HL-60/S4 treated with retinoic acid at 250 ng/mL for 4 days and 3 days (cell line): Measurements from ENCODE around the gene TERT.

Experiments used
- in situ Hi-C: fragments of 300-500 bp; cut with MboI; formaldehyde crosslinking; loops from 2 replicates; pipeline ENCODE4 v1.7.0; 2022; ENCODE audit warnings: low sequenced_read_pairs

Gene TERT

DNA sequence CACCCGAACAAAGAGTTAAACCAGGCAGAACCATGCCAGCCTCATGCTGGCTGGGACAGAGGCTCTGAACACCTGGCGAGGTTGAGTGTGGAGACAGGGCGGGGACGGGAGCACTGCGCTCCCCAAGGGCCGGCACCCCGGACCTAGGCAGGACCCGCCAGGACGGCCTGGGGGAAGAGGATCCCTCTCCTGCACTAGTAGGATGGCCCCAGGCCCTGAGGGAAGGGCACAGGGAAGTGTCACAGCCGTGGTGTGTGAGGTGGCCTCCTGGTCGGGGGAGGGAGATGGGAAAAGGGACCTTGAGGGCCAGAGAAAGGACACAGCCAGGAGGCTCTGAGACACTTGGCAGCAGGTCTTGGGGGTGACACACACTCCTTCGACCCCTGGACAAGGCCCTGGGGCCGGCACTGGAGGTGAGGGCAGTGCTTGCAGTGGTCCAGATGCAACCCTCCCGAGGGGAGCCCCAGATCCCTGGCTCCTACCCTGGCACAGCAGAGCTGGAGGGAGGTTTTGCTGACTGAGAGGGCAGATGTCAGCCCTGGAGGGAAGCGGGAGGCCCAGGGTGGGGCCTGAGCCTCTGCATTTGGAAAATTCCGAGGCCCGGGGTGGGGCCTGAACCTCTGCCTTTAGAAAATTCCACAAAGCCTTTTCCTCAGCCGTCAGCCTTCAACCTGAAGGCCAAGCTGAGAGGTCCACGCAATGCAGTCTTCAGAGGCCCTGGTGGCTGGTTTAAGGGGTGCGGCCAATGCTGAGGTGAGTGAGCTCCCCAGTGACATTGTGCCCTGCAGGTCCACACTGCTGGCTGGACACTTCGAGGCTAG is 24.8 kb upstream of the TERT start:
- in situ Hi-C loops: no loop called here

DNA sequence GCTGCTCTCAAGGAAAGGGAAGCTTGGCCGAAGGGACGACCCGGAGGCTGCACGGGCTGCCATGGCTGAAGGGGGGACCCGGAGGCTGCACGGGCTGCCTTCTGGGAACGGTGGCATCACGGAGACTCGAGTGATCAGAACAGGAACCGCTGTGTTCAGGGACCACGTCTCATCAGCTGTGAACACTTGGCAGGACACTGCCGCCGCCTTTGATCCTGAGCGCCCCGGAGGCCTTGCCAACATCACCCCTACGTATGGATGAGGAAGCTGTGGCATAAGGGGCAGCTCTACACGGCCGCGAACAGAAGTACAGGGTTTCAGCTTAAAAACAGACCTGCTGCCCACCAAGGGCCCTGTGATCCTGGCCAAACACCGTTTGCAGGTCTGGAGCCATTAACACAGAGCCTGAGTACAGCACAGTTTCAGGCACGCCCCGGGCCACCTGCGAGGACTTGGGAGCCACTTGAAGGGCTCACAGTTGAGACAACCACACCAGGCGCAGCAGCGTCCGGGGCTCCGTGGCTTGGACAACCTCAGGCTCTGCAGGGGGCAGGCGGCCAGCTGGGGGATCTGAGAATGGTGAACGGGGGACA is 23.9 kb upstream of the TERT start:
- in situ Hi-C loops: no loop called here

DNA sequence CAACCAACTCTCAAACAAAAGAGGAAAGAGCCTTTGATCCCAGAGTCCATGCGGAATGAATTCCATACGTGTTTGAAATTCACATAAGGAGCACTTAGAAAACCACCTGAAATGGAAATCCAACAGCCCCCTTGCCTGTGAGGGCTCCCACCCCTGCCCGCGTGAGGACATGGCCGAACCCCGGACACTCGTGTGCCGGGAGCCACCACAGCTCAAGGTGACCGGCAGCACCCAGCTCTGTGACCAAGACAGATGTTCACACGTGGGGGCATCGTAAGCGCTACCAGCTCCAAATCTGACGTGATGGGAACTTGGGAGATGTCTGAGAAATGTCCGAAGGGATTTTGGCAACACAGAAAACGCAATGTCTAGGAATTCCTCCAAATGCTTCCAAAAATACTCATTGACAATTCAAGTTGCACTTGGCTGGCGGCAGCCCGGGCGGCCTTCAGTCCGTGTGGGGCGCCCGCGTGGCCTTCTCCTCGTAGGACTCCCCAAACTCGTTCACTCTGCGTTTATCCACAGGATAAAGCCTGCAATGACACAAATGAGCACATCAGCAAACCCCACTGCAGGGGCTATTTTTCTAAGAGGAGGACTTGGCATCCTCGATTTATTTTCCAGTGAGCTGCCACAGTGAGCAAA is 23.2 kb upstream of the TERT start:
- in situ Hi-C loops: no loop called here

GRCh38 chr5:1316588-1317340 is 21.9 kb upstream of the TERT start:
- in situ Hi-C loops: no loop called here

- in situ Hi-C loops: no loop called here
Observed at GRCh38 chr5:1315709-1316587, 21.1 kb upstream of the TERT start.

DNA sequence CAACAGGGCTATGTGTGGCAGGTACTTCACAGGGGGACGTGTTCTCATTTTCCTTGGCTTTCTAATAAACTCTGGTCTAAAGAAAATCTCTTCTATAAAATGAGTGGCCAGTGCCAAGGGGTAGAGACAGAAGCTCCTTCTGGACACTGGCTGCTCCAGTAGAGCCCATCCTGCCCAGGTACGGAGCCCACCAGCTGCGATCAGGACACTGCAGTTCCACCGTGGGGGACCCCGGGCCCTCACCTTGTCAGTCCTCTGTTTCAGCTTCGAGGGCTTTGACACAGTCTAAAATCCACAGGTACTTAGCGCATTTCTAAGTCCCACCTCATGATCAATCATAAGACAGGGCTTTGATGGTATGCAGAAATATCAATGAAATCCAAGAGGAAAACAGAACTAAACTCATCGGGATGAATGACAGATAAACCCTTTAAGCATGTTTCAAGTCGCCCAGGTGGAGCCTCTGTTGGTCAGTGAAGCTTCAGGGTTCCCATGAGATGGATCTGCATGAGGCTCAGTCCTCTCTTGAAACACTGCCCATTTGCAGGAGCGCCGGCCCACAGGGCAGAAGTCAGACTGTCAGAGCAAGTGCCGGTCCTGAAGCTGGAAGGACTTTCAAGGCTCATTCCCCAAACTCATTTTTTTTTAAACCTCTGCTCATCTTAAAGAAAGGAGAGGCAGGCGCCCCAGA is 20.3 kb upstream of the TERT start:
- in situ Hi-C loops: no loop called here

- in situ Hi-C loops: no loop called here
Observed at GRCh38 chr5:1314564-1314982, 19.7 kb upstream of the TERT start.

- in situ Hi-C loops: no loop called here
Observed at GRCh38 chr5:1312993-1313833, 18.3 kb upstream of the TERT start.

- in situ Hi-C loops: no loop called here
Observed at GRCh38 chr5:1312206-1312605, 17.3 kb upstream of the TERT start.

DNA sequence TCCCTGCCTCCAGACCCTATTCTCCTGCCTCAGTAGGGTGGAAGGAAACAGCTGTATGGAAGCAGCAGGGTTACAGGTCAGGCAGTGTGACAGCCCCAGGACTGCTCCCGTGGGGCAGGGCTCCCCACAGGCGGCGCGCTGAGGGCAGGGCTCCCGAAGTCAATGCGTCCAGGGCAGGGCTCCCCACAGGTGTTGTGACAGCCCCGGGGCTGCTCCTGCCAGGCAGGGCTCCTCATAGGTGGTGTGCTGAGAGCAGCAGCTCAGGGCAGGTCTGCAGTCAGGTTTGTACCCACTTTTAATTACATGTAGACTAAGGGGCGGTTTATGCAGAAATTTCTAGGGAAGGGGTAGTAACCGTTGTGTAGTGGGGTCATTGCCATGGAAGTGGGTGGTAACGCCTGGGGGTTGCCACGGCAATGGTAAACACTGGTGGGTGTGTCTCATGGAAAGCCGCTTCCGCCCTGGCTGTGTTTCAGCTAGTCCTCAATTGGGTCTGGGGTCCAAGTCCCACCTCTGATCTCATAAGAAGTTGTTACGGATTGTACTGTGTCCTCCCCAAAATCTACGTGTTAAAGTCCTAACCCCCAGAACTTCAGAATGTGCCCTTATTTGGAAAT is 16.7 kb upstream of the TERT start:
- in situ Hi-C loops: no loop called here

- in situ Hi-C loops: no loop called here
Observed at GRCh38 chr5:1310118-1310517, 15.2 kb upstream of the TERT start.

DNA sequence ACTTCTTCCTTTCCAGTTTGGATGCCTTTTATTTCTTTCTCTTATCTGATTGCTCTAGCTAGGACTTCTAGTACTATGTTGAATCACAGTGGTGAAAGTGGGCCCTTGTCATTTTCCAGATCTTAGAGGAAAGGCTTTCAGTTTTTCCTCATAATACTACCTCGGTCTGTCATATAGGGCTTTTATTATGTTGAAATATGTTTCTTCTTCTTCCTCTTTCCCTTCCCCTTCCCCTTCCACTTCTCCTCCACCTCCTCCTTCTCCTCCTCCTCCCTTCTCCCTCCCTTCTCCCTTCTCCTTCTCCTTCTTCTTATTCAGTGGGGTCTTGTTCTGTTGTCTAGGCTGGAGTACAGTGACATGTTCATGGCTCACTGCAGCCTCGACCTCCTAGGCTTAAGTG is 9.2 kb upstream of the TERT start:
- in situ Hi-C loops: no loop called here

DNA sequence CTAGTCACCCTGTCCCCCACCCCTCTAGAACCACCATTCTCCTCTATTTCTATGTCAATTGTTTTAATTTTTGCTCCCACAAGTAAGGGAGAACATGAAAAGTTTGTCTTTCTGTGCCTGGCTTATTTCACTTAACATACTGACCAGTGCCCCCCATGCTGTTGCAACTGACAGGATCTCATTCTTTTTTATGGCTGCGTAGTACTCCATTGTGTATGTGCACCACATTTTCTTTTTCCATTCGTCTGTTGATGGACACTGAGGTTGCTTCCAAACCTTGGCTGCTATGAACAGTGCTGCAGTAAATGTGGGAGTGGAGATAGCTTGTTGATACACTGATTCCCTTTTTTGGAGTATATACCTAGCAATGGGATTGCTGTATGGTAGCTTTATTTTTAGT is 7.4 kb upstream of the TERT start:
- in situ Hi-C loops: no loop called here

- in situ Hi-C loops: no loop called here
Observed at GRCh38 chr5:1300581-1301083, 5.8 kb upstream of the TERT start.

DNA sequence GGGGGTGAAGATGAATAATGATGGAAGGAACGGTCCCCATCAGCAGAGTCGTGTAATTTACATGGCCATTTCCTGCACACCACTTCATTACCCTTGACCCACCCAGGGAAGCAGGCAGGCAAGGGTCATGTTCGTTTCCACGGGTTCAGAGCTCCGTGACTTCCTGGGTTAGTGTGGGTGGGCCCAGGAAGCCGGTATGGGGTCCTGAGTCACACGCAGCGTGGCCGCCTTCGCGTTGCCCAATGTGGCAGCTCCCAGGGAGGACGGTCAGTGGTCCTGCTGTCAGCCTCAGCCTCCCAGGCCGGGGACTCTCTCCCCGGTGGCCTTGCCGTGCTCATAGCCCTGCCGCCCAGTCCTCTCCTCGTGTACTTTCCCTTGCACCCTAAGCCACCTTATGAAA is 5.1 kb upstream of the TERT start:
- in situ Hi-C loops: no loop called here

DNA sequence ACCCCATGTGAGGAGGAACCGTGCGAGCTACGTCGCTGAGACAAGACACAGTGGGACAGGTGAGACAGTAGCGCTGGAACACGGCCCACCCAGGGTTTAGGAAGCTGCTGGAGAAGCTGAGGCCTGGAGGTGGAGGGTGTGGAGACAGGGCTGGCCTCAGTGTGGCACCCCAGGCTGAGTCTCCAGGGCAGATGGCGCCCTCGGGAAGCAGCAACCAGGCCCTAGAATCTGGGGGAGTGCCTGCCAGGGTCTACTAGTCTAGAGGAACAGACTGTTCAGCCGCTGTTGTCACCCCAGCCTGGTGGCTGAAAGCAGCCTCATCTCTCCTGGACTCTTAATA is 4.6 kb upstream of the TERT start:
- in situ Hi-C loops: no loop called here

DNA sequence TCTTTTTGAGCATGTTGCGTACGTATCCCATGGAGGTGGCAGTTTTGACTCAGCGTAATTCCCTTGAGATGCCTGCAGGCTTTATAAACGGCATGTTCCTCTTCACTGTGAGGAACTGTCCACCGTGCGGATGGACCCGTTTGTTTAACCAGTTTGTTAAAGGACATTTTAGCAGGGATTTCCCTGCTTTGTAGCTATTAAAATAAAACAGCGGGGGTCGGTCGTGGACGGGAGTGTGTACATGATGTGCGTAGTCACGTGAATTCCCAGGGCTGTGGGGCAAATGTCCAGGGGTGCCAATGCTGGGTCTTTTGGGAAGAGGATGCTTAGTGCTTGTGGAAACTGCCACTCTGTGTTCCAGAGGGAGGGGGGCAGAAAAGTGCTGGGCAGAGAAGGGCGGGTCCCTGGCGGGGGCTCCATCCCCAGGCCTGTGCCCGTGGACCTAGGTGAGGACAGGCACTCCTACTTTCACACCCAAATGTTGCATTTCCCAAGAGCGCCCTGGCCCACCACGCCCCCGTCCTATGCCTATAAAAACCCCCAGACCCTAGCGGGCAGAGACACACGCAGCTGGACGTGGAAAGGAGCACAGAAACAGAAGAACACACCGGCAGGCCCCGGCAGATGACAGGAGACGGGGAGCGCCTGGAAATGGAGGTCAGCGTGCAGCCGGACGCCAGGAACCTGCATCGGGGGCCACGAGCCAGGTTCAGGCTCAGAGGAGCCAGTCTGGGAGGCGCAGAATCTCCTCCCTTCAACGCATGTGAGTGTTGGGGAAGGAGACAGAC is 4.0 kb upstream of the TERT start:
- in situ Hi-C loops: no loop called here

DNA sequence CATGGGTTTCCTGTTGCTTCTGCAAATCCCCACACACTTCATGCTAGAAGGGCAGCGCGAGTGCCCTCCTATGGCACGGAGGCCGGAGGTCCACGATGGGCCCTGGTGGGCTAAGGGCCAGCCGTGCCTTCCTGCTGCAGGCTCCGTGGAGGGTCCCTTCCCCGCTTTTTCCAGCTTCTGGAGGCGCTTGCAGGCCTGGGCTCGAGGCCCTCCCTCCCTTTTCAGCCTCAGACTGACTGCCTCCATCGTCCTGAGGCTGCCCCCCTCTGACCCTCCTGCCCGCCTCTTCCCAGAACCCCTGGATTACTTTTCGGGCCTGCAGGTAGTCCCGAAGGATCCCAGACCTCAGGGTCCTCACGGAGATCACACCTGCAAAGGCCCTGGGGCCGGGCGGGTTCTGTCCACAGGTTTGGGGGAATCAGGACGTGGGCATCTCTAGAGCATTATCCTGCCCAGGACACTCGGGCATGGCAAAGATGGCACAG is 3.2 kb upstream of the TERT start:
- in situ Hi-C loops: no loop called here
